ENCODE results near the gene XRCC4.

XRCC4 gene

DNA sequence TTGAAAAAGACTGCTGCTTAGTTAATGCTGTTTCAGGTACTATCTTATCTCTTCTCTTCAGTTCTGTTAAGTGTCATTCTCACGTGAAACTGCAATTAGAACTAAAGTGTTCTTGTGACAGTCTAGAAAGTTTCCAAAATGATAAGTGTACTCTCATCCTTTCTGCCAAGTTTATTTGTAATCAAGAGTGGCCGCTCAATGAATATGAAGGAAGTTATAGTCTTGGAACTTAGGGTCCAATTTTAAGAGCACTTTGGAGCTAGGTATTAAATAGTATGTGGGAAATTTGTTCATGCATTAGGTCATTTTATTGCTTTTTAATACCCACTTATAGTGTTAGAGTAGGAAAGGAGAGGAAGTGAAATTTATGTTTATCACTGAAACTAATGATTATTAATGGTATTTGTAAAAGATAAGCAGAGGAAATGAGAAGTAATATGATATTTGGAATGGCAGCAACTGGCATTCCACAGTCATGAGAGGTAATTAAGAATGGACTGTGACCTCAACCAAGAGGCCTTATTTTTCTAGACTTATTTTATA lies 20.4 kb downstream of the XRCC4 start (continued):
- TF ChIP-seq, protein P1, sequence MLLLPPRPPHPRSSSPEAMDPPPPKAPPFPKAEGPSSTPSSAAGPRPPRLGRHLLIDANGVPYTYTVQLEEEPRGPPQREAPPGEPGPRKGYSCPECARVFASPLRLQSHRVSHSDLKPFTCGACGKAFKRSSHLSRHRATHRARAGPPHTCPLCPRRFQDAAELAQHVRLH (tag by site-specific recombination; IDR thresholded peaks at IDR 0.05): peak; percentile 82
- TF ChIP-seq ZNF747 (tag by site-specific recombination; IDR thresholded peaks at IDR 0.05) (no peak), ZNF157 (tag by site-specific recombination; IDR thresholded peaks at IDR 0.05) (no peak), ZNF473 (tag by site-specific recombination; IDR thresholded peaks at IDR 0.05) (no peak), GLIS1 (tag by site-specific recombination; IDR thresholded peaks at IDR 0.05) (peak; percentile 47; the same call in 1 of the 2 replicates), ZNF670 (tag by site-specific recombination; IDR thresholded peaks at IDR 0.05; ENCODE audit: low read depth) (no peak), ZFP37 (tag by site-specific recombination; IDR thresholded peaks at IDR 0.05) (no peak; the same call in 1 of the 2 replicates), EGR2 (tag by site-specific recombination; IDR thresholded peaks at IDR 0.05; ENCODE audit: low read depth) (no peak), TRIM28 (IDR thresholded peaks at IDR 0.05; ENCODE audit: borderline replicate concordance, low read length) (0 out of 2 replicates have a peak, but pooled peaks have one; percentile 7), ZNF621 (tag by site-specific recombination; IDR thresholded peaks at IDR 0.05) (peak; percentile 85; the same call in 1 of the 2 replicates), ZNF175 (tag by site-specific recombination; IDR thresholded peaks at IDR 0.05) (no peak), ZFHX2 (tag by site-specific recombination; conservative IDR thresholded peaks at IDR 0.05) (no peak), ZNF677 (tag by site-specific recombination; IDR thresholded peaks at IDR 0.05) (no peak), ZBTB8A (tag by site-specific recombination; IDR thresholded peaks at IDR 0.05) (peak; percentile 62; the same call in 1 of the 2 replicates), ZNF529 (tag by site-specific recombination; IDR thresholded peaks at IDR 0.05; ENCODE audit: insufficient replicate concordance) (no peak), ZNF211 (tag by site-specific recombination; IDR thresholded peaks at IDR 0.05; ENCODE audit: low read depth) (no peak), ZNF610 (tag by site-specific recombination; IDR thresholded peaks at IDR 0.05; ENCODE audit: borderline replicate concordance) (no peak), ZNF391 (tag by site-specific recombination; IDR thresholded peaks at IDR 0.05; ENCODE audit: borderline replicate concordance, low read depth) (peak; percentile 98), ZNF600 (tag by site-specific recombination; IDR thresholded peaks at IDR 0.05) (no peak)
- TF ChIP-seq, protein P2, sequence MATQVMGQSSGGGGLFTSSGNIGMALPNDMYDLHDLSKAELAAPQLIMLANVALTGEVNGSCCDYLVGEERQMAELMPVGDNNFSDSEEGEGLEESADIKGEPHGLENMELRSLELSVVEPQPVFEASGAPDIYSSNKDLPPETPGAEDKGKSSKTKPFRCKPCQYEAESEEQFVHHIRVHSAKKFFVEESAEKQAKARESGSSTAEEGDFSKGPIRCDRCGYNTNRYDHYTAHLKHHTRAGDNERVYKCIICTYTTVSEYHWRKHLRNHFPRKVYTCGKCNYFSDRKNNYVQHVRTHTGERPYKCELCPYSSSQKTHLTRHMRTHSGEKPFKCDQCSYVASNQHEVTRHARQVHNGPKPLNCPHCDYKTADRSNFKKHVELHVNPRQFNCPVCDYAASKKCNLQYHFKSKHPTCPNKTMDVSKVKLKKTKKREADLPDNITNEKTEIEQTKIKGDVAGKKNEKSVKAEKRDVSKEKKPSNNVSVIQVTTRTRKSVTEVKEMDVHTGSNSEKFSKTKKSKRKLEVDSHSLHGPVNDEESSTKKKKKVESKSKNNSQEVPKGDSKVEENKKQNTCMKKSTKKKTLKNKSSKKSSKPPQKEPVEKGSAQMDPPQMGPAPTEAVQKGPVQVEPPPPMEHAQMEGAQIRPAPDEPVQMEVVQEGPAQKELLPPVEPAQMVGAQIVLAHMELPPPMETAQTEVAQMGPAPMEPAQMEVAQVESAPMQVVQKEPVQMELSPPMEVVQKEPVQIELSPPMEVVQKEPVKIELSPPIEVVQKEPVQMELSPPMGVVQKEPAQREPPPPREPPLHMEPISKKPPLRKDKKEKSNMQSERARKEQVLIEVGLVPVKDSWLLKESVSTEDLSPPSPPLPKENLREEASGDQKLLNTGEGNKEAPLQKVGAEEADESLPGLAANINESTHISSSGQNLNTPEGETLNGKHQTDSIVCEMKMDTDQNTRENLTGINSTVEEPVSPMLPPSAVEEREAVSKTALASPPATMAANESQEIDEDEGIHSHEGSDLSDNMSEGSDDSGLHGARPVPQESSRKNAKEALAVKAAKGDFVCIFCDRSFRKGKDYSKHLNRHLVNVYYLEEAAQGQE (tag by site-specific recombination; IDR thresholded peaks at IDR 0.05): no peak
- TF ChIP-seq, protein P3, sequence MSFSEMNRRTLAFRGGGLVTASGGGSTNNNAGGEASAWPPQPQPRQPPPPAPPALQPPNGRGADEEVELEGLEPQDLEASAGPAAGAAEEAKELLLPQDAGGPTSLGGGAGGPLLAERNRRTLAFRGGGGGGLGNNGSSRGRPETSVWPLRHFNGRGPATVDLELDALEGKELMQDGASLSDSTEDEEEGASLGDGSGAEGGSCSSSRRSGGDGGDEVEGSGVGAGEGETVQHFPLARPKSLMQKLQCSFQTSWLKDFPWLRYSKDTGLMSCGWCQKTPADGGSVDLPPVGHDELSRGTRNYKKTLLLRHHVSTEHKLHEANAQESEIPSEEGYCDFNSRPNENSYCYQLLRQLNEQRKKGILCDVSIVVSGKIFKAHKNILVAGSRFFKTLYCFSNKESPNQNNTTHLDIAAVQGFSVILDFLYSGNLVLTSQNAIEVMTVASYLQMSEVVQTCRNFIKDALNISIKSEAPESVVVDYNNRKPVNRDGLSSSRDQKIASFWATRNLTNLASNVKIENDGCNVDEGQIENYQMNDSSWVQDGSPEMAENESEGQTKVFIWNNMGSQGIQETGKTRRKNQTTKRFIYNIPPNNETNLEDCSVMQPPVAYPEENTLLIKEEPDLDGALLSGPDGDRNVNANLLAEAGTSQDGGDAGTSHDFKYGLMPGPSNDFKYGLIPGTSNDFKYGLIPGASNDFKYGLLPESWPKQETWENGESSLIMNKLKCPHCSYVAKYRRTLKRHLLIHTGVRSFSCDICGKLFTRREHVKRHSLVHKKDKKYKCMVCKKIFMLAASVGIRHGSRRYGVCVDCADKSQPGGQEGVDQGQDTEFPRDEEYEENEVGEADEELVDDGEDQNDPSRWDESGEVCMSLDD (tag by site-specific recombination; IDR thresholded peaks at IDR 0.05): peak; percentile 67; the same call in 1 of the 2 replicates
- TF ChIP-seq, protein P4, sequence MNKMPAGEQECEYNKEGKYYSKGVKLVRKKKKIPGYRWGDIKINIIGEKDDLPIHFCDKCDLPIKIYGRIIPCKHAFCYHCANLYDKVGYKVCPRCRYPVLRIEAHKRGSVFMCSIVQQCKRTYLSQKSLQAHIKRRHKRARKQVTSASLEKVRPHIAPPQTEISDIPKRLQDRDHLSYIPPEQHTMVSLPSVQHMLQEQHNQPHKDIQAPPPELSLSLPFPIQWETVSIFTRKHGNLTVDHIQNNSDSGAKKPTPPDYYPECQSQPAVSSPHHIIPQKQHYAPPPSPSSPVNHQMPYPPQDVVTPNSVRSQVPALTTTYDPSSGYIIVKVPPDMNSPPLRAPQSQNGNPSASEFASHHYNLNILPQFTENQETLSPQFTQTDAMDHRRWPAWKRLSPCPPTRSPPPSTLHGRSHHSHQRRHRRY (tag by site-specific recombination; IDR thresholded peaks at IDR 0.05): peak; percentile 63; the same call in 1 of the 2 replicates
- TF ChIP-seq, protein P5, sequence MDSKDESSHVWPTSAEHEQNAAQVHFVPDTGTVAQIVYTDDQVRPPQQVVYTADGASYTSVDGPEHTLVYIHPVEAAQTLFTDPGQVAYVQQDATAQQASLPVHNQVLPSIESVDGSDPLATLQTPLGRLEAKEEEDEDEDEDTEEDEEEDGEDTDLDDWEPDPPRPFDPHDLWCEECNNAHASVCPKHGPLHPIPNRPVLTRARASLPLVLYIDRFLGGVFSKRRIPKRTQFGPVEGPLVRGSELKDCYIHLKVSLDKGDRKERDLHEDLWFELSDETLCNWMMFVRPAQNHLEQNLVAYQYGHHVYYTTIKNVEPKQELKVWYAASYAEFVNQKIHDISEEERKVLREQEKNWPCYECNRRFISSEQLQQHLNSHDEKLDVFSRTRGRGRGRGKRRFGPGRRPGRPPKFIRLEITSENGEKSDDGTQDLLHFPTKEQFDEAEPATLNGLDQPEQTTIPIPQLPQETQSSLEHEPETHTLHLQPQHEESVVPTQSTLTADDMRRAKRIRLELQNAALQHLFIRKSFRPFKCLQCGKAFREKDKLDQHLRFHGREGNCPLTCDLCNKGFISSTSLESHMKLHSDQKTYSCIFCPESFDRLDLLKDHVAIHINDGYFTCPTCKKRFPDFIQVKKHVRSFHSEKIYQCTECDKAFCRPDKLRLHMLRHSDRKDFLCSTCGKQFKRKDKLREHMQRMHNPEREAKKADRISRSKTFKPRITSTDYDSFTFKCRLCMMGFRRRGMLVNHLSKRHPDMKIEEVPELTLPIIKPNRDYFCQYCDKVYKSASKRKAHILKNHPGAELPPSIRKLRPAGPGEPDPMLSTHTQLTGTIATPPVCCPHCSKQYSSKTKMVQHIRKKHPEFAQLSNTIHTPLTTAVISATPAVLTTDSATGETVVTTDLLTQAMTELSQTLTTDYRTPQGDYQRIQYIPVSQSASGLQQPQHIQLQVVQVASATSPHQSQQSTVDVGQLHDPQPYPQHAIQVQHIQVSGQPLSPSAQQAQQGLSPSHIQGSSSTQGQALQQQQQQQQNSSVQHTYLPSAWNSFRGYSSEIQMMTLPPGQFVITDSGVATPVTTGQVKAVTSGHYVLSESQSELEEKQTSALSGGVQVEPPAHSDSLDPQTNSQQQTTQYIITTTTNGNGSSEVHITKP (tag by site-specific recombination; IDR thresholded peaks at IDR 0.05): peak; percentile 64
- TF ChIP-seq, protein P6, sequence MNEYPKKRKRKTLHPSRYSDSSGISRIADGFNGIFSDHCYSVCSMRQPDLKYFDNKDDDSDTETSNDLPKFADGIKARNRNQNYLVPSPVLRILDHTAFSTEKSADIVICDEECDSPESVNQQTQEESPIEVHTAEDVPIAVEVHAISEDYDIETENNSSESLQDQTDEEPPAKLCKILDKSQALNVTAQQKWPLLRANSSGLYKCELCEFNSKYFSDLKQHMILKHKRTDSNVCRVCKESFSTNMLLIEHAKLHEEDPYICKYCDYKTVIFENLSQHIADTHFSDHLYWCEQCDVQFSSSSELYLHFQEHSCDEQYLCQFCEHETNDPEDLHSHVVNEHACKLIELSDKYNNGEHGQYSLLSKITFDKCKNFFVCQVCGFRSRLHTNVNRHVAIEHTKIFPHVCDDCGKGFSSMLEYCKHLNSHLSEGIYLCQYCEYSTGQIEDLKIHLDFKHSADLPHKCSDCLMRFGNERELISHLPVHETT (tag by site-specific recombination; IDR thresholded peaks at IDR 0.05): peak; percentile 96
- TF ChIP-seq, protein P7, sequence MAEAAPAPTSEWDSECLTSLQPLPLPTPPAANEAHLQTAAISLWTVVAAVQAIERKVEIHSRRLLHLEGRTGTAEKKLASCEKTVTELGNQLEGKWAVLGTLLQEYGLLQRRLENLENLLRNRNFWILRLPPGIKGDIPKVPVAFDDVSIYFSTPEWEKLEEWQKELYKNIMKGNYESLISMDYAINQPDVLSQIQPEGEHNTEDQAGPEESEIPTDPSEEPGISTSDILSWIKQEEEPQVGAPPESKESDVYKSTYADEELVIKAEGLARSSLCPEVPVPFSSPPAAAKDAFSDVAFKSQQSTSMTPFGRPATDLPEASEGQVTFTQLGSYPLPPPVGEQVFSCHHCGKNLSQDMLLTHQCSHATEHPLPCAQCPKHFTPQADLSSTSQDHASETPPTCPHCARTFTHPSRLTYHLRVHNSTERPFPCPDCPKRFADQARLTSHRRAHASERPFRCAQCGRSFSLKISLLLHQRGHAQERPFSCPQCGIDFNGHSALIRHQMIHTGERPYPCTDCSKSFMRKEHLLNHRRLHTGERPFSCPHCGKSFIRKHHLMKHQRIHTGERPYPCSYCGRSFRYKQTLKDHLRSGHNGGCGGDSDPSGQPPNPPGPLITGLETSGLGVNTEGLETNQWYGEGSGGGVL (tag by site-specific recombination; IDR thresholded peaks at IDR 0.05): peak; percentile 80
